ENCODE data around the gene REC8. TPM values are rescaled to one million over a fixed set of nuclear protein-coding genes. Genes with fewer than 3 reads are reported as not detected.

Gene REC8
- total RNA-seq, 2 donors from 2014 or later = 3.8 to 5.6 TPM

GRCh38 chr14:24165785-24166184 is 6.1 kb upstream of the REC8 start:
- Histone ChIP-seq H3K9me3 (no peaks in the 10 kb centered on the region), H3K27ac (no peak overlapping the region), H3K27me3 (no peaks in the 10 kb centered on the region), H3K4me1 (peaks cover 0 to 25% of the 10 kb centered on the region in 2 donors), H3K4me3 (no peak overlapping the region), H3K36me3 (peaks cover 58% of the 10 kb centered on the region)
- no peak for TF ChIP-seq CTCF (IDR thresholded peaks at IDR 0.05)
- no peak for DNase-seq (ENCODE audit: low spot score)

- Histone ChIP-seq H3K27ac (no peak overlapping the region), H3K4me1 (peaks cover 0 to 24% of the 10 kb centered on the region in 2 donors), H3K9me3 (no peaks in the 10 kb centered on the region), H3K27me3 (no peaks in the 10 kb centered on the region), H3K36me3 (peaks cover 58% of the 10 kb centered on the region), H3K4me3 (no peak overlapping the region)
- DNase-seq (ENCODE audit: low spot score) = no peak
- no peak for TF ChIP-seq CTCF (IDR thresholded peaks at IDR 0.05)
These were observed 4.3 kb upstream of the REC8 start for GRCh38 chr14:24167469-24168114.

GRCh38 chr14:24172261-24172860 is 481 bp downstream of the REC8 start:
- H3K27ac ChIP-seq = no peak overlapping the region
- no peak for DNase-seq (ENCODE audit: low spot score)
- H3K9me3 ChIP-seq = no peaks in the 10 kb centered on the region
- peaks cover 11% of the 10 kb centered on the region for H3K36me3 ChIP-seq
- H3K4me3 ChIP-seq = peak overlapping the region; percentile 12 to 40
- H3K4me1 ChIP-seq = peaks cover 0 to 9% of the 10 kb centered on the region in 2 donors
- H3K27me3 ChIP-seq = no peaks in the 10 kb centered on the region
- TF ChIP-seq CTCF (IDR thresholded peaks at IDR 0.05) = no peak

- H3K27ac ChIP-seq = no peak overlapping the region
These were observed 996 bp downstream of the REC8 start for GRCh38 chr14:24172871-24173281.

GRCh38 chr14:24176599-24176998 is 4.7 kb downstream of the REC8 start:
- no peaks in the 10 kb centered on the region for H3K27me3 ChIP-seq
- TF ChIP-seq CTCF (IDR thresholded peaks at IDR 0.05) = no peak
- DNase-seq (ENCODE audit: low spot score) = no peak
- peaks cover 7% of the 10 kb centered on the region for H3K36me3 ChIP-seq
- H3K9me3 ChIP-seq = no peaks in the 10 kb centered on the region
- H3K4me1 ChIP-seq = peaks cover 0 to 15% of the 10 kb centered on the region in 2 donors
- no peak overlapping the region for H3K27ac ChIP-seq
- H3K4me3 ChIP-seq = no peak overlapping the region

More at GRCh38 chr14:24172871-24173281, 996 bp downstream of the REC8 start:
- Histone ChIP-seq H3K4me3 (peak overlapping the region in 1 of 2 donors; percentile 40), H3K4me1 (peaks cover 0 to 9% of the 10 kb centered on the region in 2 donors), H3K27me3 (no peaks in the 10 kb centered on the region), H3K9me3 (no peaks in the 10 kb centered on the region), H3K36me3 (peaks cover 6% of the 10 kb centered on the region)
- DNase-seq (ENCODE audit: low spot score) = no peak
- no peak for TF ChIP-seq CTCF (IDR thresholded peaks at IDR 0.05)
